Right forelimb (tissue), 1 donor: ENCODE measurements around the gene TXNIP.

Experiments
- DNase-seq: peaks from one replicate; pipeline ENCODE4 v3.0.0-alpha.2; 2018

The TXNIP gene

GRCh38 chr1:145961425-145962156 lies 34.8 kb downstream of the TXNIP start:
- DNase-seq: no peak

GRCh38 chr1:145961109-145961424 lies 35.3 kb downstream of the TXNIP start:
- no peak for DNase-seq

DNA sequence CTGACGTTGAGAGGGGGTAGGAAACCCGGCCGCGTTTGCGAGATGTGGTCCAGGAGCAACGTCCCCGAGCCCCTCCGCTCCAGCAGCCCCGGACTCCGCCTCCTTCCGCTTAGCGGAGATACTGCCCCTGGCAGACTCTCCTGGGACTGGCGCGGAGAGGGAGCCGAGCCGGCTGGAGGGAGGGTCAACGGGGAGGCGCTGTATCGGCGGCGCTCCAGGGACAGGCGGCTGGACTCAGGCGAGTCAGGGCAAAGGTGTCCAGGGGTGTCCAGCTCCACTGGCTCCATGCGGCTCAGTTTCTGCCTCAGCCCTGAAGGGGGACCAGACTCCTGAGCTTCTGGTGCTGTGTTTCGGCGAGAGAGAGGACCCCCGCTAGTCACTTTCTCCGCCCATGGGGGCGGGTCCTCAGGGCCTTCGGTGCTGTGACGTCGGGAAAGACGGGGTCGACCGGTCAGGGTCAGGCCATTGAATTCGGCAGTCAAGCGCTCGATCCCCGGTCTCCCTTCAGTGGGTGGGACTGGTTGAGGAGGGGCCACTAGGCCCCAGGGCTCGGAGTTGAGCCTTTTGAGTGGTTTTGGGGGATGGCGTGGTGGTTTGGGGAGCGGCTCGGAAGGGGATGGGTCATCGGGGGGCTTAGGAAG lies 35.8 kb downstream of the TXNIP start:
- DNase-seq: peak; percentile 87

GRCh38 chr1:145959957-145960467 lies 36.4 kb downstream of the TXNIP start:
- DNase-seq: no peak

DNA sequence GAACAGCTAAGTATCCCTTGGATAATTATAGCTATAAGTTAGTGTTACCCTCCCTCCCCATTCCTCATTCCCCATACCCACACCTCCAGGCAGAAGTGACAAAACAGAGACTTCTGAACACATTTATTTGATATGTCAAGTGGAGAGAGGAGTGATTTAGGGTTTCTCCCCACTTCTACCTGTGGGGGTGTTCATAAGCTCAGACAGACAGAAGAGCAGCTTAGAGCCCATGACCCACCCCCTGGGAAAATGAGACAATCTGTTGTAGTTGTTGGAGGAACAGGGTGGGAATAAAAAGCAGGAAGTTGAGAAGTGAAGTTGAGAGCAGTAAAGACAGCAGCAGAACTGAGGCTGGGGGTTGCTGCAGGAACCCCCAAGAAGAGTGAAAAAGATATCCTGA lies 37.0 kb downstream of the TXNIP start:
- DNase-seq: no peak

- DNase-seq: no peak
These were observed 37.6 kb downstream of the TXNIP start for GRCh38 chr1:145958734-145959133.

DNA sequence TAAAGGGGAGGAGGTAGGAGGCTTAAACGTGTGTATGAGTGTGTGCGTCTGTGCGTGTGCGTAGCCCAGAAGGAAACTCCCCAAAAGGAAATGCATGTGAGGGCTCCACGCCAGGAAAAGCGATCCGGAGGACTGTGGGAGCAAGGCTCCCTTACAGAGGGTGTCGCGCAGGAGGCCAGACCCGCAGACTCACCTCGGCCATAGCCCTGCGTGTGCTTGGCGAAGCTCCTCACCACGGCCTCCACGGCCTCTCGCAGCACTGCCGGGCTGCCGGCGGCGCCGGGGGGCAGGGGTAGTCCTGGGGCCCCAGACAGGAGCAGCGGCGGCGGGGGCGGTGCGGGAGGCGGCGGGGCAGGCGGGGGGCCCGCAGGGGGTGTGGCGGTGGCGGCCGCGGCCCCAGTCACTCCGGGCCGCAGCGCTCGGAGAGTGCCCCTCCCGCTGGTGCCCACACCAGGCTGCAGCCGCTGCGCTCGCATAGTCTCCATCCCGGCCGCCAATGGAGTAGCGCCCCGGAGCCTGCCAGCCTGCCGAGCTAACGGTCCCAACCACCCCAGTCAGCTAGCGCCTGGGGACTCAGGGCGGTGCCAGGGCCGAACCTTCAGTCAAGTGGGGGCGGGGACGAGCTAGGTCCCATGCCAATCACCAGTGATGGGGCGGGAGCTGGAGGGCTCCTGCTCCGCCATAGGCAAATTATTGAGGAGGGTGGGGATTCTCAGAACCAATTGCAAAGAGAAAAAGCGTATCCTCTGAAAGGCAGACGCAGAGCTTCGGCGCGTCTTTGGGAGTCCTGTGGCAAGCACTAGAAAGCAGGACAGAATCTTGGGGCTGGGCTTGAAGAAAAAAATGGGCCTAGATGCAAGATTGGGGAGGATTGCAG lies 38.7 kb downstream of the TXNIP start, which contains the start of gene LIX1L:
TSS of gene LIX1L (minus strand) at position 575 of the 877 bp plus-strand sequence. CDS start at position 485, 90 bp downstream.
- peak; percentile 97 for DNase-seq

DNA sequence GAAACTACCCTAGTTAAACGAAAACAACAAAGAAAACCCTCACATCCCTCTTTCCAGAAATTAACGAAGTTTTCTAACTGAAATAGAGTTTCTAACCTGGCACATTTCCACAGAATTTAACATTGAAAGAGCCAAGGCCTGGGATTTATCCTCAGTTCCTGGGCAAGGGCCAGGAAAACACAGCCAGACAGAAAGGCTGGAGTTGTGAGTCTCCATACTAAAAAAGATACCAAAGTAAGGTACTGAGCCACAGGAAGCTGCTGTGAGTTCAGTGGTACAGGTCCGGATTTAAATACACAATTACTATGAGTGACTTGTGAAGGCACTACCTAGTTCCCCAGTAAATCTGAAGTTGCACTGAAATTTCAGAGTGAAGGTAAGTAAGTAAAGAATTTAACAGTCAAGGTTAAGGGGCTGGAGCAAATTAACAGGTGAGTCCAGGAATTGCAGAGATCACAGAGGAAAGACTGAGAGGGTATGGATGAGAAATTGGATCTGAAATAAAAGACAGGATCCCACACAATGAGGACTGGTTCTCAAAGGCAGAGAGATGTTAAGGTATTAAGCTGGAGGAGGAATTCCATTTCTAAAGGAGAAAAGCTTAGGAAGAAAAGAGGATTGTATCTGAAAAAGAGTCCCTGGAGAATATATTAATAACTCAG lies 39.5 kb downstream of the TXNIP start:
- peak; percentile 72 for DNase-seq

DNA sequence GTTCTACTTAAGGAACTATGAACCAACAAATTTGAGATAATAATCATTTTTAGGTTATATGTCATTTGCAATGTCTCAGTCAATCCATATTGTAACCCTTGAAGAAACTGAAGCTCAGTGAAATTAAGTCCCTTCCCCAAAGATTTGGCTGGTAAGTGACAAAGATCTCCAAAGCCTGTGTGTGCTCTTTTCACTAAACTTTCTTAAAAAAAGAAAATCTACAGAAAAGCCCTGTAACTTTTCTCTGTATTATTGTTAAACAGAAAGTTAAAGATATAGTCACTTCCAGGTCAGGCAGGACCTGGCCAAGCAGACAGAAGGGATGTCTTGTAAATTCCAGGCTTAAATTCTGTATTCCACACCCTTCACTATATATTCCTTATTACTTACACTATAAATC lies 40.0 kb downstream of the TXNIP start:
- no peak for DNase-seq

DNA sequence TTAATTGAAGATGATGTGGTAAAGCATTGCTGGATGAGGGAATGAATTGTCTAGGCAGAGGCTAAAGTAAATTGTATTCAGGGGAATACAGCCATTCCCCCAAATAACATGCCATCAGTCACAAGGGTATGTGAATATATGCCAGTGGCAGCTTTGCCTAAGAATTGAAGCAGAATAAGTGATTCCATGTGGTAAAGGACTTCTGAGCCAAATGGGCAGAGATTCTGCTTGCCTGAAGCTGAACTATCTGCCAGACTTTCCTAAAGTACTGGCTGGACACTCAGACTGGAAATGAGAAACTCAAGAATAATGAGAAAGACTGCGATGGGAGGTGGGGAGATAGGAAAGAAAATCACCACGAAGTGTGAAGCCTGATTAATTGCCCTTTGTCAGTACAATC lies 40.9 kb downstream of the TXNIP start:
- no peak for DNase-seq

GRCh38 chr1:145953861-145954260 lies 42.5 kb downstream of the TXNIP start:
- DNase-seq: no peak

DNA sequence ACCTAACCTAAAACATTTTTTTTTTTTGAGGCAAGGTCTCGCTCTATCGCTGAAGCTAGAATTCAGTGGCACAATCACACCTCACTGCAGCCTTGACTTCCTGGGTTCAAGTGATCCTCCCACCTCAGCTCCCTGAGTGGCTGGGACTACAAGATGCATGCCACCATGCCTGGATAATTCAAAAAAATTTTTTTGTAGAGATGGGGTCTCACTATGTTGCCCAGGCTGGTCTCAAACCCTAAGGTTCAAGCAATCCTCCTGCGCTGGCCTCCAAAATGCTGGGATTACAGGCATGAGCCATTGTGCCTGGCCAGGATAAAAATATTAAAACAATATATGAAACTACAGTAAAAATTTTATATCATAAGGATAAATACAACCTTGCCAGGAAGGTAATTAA lies 43.5 kb downstream of the TXNIP start:
- no peak for DNase-seq

DNA sequence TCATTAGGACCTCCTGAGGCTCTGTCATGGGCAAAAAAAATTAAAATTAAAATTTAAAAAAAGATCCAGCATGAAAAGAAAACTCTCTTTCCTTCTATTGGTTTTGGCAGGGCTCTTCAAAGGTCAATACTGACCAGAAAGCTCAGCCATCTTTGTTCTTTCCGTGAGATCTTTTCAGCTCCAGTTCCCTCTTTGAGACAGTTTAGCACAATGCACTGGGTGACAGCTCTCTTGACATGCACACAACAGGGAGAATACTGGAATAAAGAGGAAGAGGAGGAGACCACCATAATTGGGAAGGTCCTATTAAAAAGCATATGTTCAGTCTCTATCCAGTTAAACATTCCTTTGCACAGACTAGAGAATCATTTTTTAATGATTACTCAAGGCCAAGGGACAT lies 44.9 kb downstream of the TXNIP start:
- DNase-seq: no peak

- DNase-seq: no peak
These were observed 47.2 kb downstream of the TXNIP start for GRCh38 chr1:145949219-145949618.

GRCh38 chr1:145947551-145947950 lies 48.8 kb downstream of the TXNIP start:
- DNase-seq: no peak

- no peak for DNase-seq
These were observed 49.8 kb downstream of the TXNIP start for GRCh38 chr1:145946477-145946986.

GRCh38 chr1:145944532-145944931 lies 51.8 kb downstream of the TXNIP start:
- no peak for DNase-seq

- DNase-seq: no peak
These were observed 53.5 kb downstream of the TXNIP start for GRCh38 chr1:145942871-145943270.
